GM18508 (cell line): Measurements from ENCODE around the gene SLC25A45.
A peak's percentile ranks its signal among the peaks of the same experiment; 100 is the strongest.

Experiments
- ATAC-seq: cut with Tn5 transposase; IDR thresholded peaks from one replicate; pipeline ENCODE4 v1.9.1; 2021; ENCODE audit warnings: moderate number of reproducible peaks; ENCODE audit not compliant: insufficient read depth, unreplicated experiment

The SLC25A45 gene

DNA sequence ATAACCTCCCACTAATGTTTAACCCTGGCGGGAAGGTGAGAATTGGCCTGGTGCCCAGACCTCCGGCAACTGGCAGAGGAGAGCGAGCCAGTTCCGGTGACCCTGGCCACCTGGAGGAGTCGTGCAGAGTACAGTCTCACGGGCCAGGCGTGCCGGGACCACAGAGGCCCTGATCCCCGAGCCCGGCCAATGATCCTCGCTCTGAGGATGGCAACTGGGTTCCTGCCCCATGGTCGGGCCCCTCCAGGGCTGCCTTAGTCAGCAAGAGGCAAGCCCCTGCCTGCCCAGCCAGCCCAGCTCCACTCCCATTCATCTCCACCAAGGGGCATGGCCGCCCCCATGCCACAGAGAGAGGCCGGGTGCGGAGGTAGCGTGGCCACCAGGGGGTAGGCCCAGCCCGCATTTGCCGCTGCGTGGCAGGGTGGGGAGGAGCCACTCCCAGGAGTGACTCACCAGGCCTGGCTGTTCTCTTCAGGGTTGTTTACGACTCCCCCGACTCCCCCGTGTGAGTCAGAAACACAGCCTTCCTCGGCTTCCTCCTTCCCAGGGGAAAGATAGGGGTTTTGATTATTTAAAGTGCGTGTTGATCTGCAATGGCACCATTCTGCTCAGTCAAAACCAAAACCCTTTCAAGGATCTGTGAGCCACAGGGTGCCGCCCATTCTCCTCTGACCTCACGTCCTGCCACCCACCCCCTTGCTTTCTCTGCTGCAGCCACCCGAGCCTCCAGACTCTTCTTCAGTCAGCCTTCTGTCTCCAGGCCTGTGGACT is at the start of gene SLC25A45:
Gene SLC25A45 (minus strand): TSS at position 614 of the 771 bp plus-strand sequence. CDS start 695 bp downstream, outside the sequence.
- ATAC-seq: peak; percentile 42

- no peak for ATAC-seq
Measured at GRCh38 chr11:65431451-65432099, 49.1 kb upstream of the SLC25A45 start.

DNA sequence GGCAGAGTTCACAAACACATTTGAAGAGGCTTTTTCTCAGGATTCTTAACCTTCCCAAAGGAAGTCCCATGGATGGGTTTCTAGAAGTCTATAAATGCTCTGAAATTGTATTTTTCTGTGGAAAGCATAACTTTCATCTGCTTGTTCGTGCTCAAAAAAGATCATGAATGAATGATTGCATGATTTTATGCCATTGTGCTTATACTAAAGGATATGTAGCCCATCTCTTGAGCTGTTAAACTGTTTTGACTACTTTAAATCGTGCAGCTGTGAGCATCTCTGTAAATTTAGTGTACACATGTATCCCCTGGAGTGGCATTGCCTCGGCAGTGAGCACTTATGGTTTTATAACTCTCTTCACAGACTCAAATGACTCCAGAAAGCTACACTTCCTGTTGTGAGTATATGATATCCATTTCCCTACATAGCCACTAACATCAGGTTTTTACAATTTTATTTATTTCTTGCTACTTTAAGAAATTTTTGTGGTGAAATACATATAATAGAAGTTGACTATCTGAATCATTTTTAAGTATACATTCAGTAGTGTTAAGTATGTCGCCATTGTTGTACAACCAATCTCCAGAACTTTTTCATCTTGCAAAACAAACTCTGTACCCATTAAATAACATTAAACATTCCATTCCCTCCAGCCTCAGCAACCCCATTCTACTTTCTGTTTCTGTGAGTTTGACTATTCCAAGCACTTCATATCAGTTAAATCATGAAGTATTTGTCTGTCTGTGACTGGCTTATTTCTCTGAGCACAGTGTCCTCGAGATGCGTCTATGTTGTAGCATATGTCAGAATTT is 48.2 kb upstream of the SLC25A45 start:
- ATAC-seq: no peak

GRCh38 chr11:65429724-65430405 is 47.4 kb upstream of the SLC25A45 start:
- ATAC-seq: no peak

GRCh38 chr11:65429068-65429681 is 46.7 kb upstream of the SLC25A45 start:
- ATAC-seq: no peak

GRCh38 chr11:65428578-65429067 is 46.2 kb upstream of the SLC25A45 start:
- no peak for ATAC-seq

- no peak for ATAC-seq
Measured at GRCh38 chr11:65427691-65428577, 45.5 kb upstream of the SLC25A45 start.

GRCh38 chr11:65426839-65427690 is 44.6 kb upstream of the SLC25A45 start:
- no peak for ATAC-seq

DNA sequence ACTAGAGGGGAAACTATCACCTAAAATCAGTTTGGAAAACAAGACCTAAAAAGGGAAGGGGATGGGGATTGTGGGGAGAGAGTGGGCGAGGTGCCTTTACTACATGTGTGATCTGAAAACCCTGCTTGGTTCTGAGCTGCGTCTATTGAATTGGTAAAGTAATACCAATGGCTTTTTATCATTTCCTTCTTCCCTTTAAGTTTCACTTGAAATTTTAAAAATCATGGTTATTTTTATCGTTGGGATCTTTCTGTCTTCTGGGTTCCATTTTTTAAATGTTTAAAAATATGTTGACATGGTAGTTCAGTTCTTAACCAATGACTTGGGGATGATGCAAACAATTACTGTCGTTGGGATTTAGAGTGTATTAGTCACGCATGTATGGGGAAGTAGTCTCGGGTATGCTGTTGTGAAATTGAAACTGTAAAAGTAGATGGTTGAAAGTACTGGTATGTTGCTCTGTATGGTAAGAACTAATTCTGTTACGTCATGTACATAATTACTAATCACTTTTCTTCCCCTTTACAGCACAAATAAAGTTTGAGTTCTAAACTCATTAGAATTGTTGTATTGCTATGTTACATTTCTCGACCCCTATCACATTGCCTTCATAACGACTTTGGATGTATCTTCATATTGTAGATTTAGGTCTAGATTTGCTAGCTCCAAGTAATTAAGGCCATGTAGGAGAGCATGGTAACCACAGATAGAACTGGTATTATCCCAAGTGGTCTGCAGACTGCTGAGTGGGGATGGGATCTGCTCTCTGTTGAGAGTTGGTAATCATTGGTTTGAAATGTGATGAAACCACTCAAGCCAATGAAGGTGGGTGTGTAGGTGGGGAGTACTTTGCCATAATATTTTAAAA is 43.8 kb upstream of the SLC25A45 start:
- no peak for ATAC-seq

GRCh38 chr11:65425105-65425970 is 42.9 kb upstream of the SLC25A45 start:
- ATAC-seq: no peak

- ATAC-seq: no peak
Measured at GRCh38 chr11:65424205-65425104, 42.0 kb upstream of the SLC25A45 start.

- ATAC-seq: no peak
Measured at GRCh38 chr11:65423516-65424204, 41.2 kb upstream of the SLC25A45 start.

- ATAC-seq: no peak
Measured at GRCh38 chr11:65422633-65423515, 40.4 kb upstream of the SLC25A45 start, which contains the start of gene NEAT1. Gene NEAT1 (plus strand): TSS chr11:65422798.
